ENCODE results near the gene CMIP. TPM values are rescaled to one million over a fixed set of nuclear protein-coding genes. Genes with fewer than 3 reads are reported as not detected.

Gene CMIP
- total RNA-seq, 4 donors from 2014 or later = 14.5 to 24.6 (median 21.0) TPM

DNA sequence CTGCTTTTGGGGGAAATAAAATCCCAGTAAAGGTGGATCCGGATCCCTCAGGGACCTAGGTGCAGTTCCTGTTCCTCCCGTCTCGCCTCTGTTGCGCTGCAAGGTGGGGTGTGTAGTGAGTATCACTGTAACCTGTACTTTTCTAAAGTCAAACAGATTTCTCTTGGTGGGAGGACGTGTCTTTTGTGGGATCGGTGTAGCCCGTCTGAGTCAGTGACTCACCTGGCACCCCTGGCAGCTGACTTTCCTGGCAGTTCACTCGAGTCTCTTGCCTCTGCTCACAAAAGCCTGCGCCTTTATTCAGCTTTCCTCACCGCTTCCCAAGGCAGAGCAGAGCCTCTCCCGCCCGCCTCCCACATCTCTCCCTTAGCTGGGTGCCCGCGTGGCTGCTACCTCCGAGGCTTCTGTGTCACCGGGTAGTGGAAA is 85.7 kb downstream of the CMIP start:
- 97% methylated on average over 16 of the region's 16 CpGs for WGBS
- DNase-seq (ENCODE audit: extremely low spot score) = no peak
- H3K4me3 ChIP-seq = no peak overlapping the region
- H3K36me3 ChIP-seq = no peaks in the 10 kb centered on the region
- H3K9me3 ChIP-seq = no peaks in the 10 kb centered on the region
- TF ChIP-seq, protein P1, sequence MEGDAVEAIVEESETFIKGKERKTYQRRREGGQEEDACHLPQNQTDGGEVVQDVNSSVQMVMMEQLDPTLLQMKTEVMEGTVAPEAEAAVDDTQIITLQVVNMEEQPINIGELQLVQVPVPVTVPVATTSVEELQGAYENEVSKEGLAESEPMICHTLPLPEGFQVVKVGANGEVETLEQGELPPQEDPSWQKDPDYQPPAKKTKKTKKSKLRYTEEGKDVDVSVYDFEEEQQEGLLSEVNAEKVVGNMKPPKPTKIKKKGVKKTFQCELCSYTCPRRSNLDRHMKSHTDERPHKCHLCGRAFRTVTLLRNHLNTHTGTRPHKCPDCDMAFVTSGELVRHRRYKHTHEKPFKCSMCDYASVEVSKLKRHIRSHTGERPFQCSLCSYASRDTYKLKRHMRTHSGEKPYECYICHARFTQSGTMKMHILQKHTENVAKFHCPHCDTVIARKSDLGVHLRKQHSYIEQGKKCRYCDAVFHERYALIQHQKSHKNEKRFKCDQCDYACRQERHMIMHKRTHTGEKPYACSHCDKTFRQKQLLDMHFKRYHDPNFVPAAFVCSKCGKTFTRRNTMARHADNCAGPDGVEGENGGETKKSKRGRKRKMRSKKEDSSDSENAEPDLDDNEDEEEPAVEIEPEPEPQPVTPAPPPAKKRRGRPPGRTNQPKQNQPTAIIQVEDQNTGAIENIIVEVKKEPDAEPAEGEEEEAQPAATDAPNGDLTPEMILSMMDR (IDR thresholded peaks at IDR 0.05) = no peak
- TF ChIP-seq POLR2AphosphoS5 (IDR thresholded peaks at IDR 0.05) (no peak), POLR2A (IDR thresholded peaks at IDR 0.05; ENCODE audit: low read depth) (no peak), EP300 (IDR thresholded peaks at IDR 0.05) (no peak)
- intact Hi-C loops (cut with DNase I) = no loop called here
- no peak overlapping the region for H3K27ac ChIP-seq (replicated peaks in 1 of 4)
- peaks cover 10 to 30% (median 20%) of the 10 kb centered on the region in 4 donors for H3K4me1 ChIP-seq
- H3K27me3 ChIP-seq = no peaks in the 10 kb centered on the region

DNA sequence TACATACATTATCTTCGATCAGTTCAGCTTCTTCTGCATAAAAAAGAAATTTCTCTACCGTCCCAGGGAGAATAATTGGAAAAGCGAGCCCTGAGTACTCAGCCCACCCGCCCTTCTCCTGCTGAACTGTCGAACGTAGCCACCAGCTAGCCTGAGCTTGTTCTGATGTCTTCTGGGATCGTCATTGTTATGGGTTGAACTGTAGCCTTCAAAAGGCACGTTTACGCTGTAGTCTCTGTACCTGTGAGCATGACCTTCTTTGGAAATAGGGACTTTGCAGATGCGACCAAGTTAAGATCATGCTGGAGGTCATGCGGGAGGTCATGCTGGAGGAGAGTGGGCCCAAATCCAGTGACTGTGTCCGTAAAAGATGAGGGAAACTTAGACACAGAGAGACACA is 86.2 kb downstream of the CMIP start:
- no peak overlapping the region for H3K4me3 ChIP-seq
- 91% methylated on average over 12 of the region's 12 CpGs for WGBS

DNA sequence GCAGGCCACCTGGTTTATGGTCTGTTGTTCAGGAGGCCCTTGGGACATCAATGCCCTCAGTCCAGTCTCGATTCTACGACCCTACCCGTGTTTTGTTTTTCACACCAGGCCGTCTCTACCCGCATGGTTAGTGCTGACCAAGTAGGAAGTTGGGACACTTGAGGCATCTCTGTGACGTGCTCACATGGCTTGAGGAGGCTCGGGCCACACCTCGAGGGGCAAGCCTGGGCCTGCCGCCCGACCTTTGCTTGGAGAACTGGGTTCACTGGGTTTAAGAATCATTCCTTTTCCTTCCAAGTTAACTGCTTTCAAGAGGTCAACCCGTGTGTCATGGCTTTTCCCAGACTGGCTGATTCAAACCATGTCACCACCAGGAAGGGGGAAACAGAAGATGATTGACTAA is 86.8 kb downstream of the CMIP start:
- H3K4me3 ChIP-seq = no peak overlapping the region
- peaks cover 6 to 19% (median 15%) of the 10 kb centered on the region in 4 donors for H3K4me1 ChIP-seq
- TF ChIP-seq POLR2A (IDR thresholded peaks at IDR 0.05; ENCODE audit: low read depth) (no peak), EP300 (IDR thresholded peaks at IDR 0.05) (no peak), POLR2AphosphoS5 (IDR thresholded peaks at IDR 0.05) (no peak)
- TF ChIP-seq, protein P1 (IDR thresholded peaks at IDR 0.05) = no peak
- H3K36me3 ChIP-seq = no peaks in the 10 kb centered on the region
- intact Hi-C loops (cut with DNase I) = no loop called here
- H3K9me3 ChIP-seq = no peaks in the 10 kb centered on the region
- no peaks in the 10 kb centered on the region for H3K27me3 ChIP-seq
- no peak for DNase-seq (ENCODE audit: extremely low spot score)
- no peak overlapping the region for H3K27ac ChIP-seq (replicated peaks in 1 of 4)
- 87% methylated on average over 11 of the region's 11 CpGs for WGBS

More for the DNA sequence above, 86.2 kb downstream of the CMIP start:
- Histone ChIP-seq H3K9me3 (no peaks in the 10 kb centered on the region), H3K27ac (replicated peaks in 1 of 4) (no peak overlapping the region), H3K36me3 (no peaks in the 10 kb centered on the region), H3K27me3 (no peaks in the 10 kb centered on the region), H3K4me1 (peaks cover 10 to 25% (median 20%) of the 10 kb centered on the region in 4 donors)
- TF ChIP-seq, protein P1 (IDR thresholded peaks at IDR 0.05) = no peak
- TF ChIP-seq POLR2AphosphoS5 (IDR thresholded peaks at IDR 0.05) (no peak), EP300 (IDR thresholded peaks at IDR 0.05) (no peak), POLR2A (IDR thresholded peaks at IDR 0.05; ENCODE audit: low read depth) (no peak)
- DNase-seq (ENCODE audit: extremely low spot score) = no peak
- intact Hi-C loops (cut with DNase I) = no loop called here

DNA sequence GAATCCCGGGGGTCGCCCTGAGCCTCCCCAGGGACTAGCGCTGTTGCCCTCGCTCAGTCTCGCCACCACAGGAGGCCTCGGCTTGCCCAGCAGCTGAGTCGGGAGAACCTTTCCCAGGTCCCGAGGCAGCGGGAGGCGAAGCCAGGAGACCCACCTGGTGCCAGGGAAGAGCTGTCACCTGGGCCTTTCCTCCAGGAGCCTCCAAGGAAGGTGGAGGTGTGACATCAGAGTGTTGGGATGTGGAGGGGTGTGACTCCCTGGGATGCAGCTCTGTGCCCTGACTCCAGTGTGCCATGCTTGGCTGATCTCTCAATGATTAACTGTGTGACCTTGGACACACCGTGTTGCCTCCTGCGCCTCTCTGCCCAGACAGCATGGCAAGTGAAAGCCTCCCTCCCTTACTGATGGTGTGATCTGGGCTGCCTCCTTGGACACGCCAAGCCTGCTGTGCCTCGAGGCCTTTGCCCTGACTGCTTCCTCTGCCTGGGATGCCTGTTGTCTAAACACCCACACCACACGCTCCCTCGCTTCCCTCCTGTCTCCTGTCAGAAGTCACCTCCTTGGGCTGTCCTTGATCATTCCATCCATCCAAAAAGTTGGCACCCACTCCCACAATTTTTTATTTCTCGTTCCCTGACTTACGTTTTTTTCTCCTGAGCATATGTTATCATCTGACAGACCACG is 88.0 kb downstream of the CMIP start:
- peaks cover 0 to 7% (median 3%) of the 10 kb centered on the region in 4 donors for H3K4me1 ChIP-seq
- no peaks in the 10 kb centered on the region for H3K36me3 ChIP-seq
- whole genome bisulfite sequencing = 85% methylated on average over 16 of the region's 19 CpGs
- H3K27ac ChIP-seq (replicated peaks in 1 of 4) = no peak overlapping the region
- no peaks in the 10 kb centered on the region for H3K9me3 ChIP-seq
- no peak for DNase-seq (ENCODE audit: extremely low spot score)
- intact Hi-C loops (cut with DNase I) = no loop called here
- no peak overlapping the region for H3K4me3 ChIP-seq
- TF ChIP-seq POLR2AphosphoS5 (IDR thresholded peaks at IDR 0.05) (no peak), POLR2A (IDR thresholded peaks at IDR 0.05; ENCODE audit: low read depth) (no peak), EP300 (IDR thresholded peaks at IDR 0.05) (no peak)
- TF ChIP-seq, protein P1 (IDR thresholded peaks at IDR 0.05) = no peak
- no peaks in the 10 kb centered on the region for H3K27me3 ChIP-seq

DNA sequence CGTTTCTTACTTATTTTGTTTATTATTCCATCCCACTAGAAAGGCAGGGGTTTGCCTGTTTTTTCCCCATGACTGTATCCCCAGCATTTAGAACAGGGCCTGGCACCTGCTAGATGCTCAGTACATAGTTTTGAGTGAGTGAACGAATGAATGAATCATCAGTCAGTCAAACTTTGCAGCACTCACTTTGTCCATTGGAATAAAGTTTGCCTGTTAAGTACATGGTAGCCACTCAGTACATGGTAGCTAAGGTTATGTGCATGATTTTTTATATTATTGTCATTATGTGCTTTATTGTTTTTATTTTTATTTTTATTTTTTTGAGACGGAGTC is 88.5 kb downstream of the CMIP start:
- no peaks in the 10 kb centered on the region for H3K36me3 ChIP-seq
- H3K4me1 ChIP-seq = peaks cover 0 to 12% (median 7%) of the 10 kb centered on the region in 4 donors
- TF ChIP-seq, protein P1 (IDR thresholded peaks at IDR 0.05) = no peak
- DNase-seq (ENCODE audit: extremely low spot score) = no peak
- no peaks in the 10 kb centered on the region for H3K27me3 ChIP-seq
- WGBS = 86% methylated on average over 3 of the region's 3 CpGs
- intact Hi-C loops (cut with DNase I) = no loop called here
- no peak overlapping the region for H3K4me3 ChIP-seq
- no peak overlapping the region for H3K27ac ChIP-seq (replicated peaks in 1 of 4)
- H3K9me3 ChIP-seq = no peaks in the 10 kb centered on the region

Measured in esophagus muscularis mucosa (tissue), 4 donors.